ENCODE measurements around the gene SRSF2. TPM values are rescaled to one million over a fixed set of nuclear protein-coding genes. Genes with fewer than 3 reads are reported as not detected.

SRSF2 gene
- total RNA-seq, 1 donor from 2014 or later: 215 TPM

GRCh38 chr17:76709077-76709950, 27.8 kb downstream of the SRSF2 start:
- Mint-ChIP-seq H3K4me3 (ENCODE audit: unreplicated experiment) (peak overlapping the region; percentile 88), H3K9me3 (ENCODE audit: unreplicated experiment) (no peaks in the 10 kb centered on the region), H3K27me3 (ENCODE audit: unreplicated experiment) (peaks cover 6% of the 10 kb centered on the region), H3K36me3 (ENCODE audit: low read depth, unreplicated experiment) (peaks cover 15% of the 10 kb centered on the region), H3K4me1 (ENCODE audit: unreplicated experiment) (peaks cover 18% of the 10 kb centered on the region), H3K27ac (ENCODE audit: unreplicated experiment) (peak overlapping the region; percentile 13)
- DNase-seq (ENCODE audit: low spot score): no peak
- TF ChIP-seq CTCF (IDR thresholded peaks at IDR 0.05; ENCODE audit: unreplicated experiment): no peak

- Mint-ChIP-seq H3K27ac (ENCODE audit: unreplicated experiment) (no peak overlapping the region), H3K4me1 (ENCODE audit: unreplicated experiment) (peaks cover 18% of the 10 kb centered on the region), H3K27me3 (ENCODE audit: unreplicated experiment) (peaks cover 6% of the 10 kb centered on the region), H3K36me3 (ENCODE audit: low read depth, unreplicated experiment) (peaks cover 4% of the 10 kb centered on the region), H3K9me3 (ENCODE audit: unreplicated experiment) (no peaks in the 10 kb centered on the region), H3K4me3 (ENCODE audit: unreplicated experiment) (peak overlapping the region; percentile 37)
- peak; percentile 75 for DNase-seq (ENCODE audit: low spot score)
- no peak for TF ChIP-seq CTCF (IDR thresholded peaks at IDR 0.05; ENCODE audit: unreplicated experiment)
Observed at GRCh38 chr17:76707985-76708807, 28.9 kb downstream of the SRSF2 start.

- Mint-ChIP-seq H3K27me3 (ENCODE audit: unreplicated experiment) (peaks cover 7% of the 10 kb centered on the region), H3K36me3 (ENCODE audit: low read depth, unreplicated experiment) (no peaks in the 10 kb centered on the region), H3K9me3 (ENCODE audit: unreplicated experiment) (no peaks in the 10 kb centered on the region), H3K4me3 (ENCODE audit: unreplicated experiment) (no peak overlapping the region), H3K4me1 (ENCODE audit: unreplicated experiment) (peaks cover 17% of the 10 kb centered on the region), H3K27ac (ENCODE audit: unreplicated experiment) (no peak overlapping the region)
- TF ChIP-seq CTCF (IDR thresholded peaks at IDR 0.05; ENCODE audit: unreplicated experiment): no peak
- no peak for DNase-seq (ENCODE audit: low spot score)
Observed at GRCh38 chr17:76706817-76707216, 30.3 kb downstream of the SRSF2 start.

- peaks cover 7% of the 10 kb centered on the region for H3K27me3 Mint-ChIP-seq (ENCODE audit: unreplicated experiment)
- DNase-seq (ENCODE audit: low spot score): no peak
- no peak for TF ChIP-seq CTCF (IDR thresholded peaks at IDR 0.05; ENCODE audit: unreplicated experiment)
- no peak overlapping the region for H3K27ac Mint-ChIP-seq (ENCODE audit: unreplicated experiment)
- H3K4me1 Mint-ChIP-seq (ENCODE audit: unreplicated experiment): peaks cover 16% of the 10 kb centered on the region
- H3K36me3 Mint-ChIP-seq (ENCODE audit: low read depth, unreplicated experiment): no peaks in the 10 kb centered on the region
- H3K9me3 Mint-ChIP-seq (ENCODE audit: unreplicated experiment): no peaks in the 10 kb centered on the region
- no peak overlapping the region for H3K4me3 Mint-ChIP-seq (ENCODE audit: unreplicated experiment)
Observed at GRCh38 chr17:76704805-76705204, 32.3 kb downstream of the SRSF2 start.

All from endothelial cell (in vitro differentiated cells).